ENCODE results near the gene CD81.
"Not testable (repeated sequence)": the region's sequence is repeated elsewhere in the genome, so short reads cannot be mapped to it uniquely, and the experiment has no call there.

DNA sequence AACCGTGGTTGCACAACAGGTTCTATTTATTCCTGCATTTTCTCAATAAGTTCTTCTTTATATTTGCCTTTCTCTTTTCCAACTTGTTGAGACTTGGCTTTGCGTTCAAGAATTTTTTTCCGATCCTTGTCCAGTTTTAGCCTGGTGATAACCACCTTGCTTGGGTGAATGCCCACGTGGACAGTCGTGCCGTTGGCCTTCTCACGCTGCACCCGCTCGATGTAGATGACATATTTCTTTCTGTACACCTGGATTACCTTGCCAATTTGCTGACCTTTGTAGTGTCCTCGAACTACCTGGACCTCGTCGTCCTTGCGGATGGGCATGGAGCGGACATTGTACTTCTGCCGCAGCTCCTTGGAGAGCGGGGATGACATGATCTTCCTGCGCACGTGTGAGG lies 41.8 kb upstream of the CD81 start:
- TF ChIP-seq EZH2 (IDR thresholded peaks at IDR 0.05; ENCODE audit: borderline replicate concordance, low read depth, low read length, poor library complexity, severe bottlenecking), result not testable (repeated sequence)
- TF ChIP-seq, protein P1, sequence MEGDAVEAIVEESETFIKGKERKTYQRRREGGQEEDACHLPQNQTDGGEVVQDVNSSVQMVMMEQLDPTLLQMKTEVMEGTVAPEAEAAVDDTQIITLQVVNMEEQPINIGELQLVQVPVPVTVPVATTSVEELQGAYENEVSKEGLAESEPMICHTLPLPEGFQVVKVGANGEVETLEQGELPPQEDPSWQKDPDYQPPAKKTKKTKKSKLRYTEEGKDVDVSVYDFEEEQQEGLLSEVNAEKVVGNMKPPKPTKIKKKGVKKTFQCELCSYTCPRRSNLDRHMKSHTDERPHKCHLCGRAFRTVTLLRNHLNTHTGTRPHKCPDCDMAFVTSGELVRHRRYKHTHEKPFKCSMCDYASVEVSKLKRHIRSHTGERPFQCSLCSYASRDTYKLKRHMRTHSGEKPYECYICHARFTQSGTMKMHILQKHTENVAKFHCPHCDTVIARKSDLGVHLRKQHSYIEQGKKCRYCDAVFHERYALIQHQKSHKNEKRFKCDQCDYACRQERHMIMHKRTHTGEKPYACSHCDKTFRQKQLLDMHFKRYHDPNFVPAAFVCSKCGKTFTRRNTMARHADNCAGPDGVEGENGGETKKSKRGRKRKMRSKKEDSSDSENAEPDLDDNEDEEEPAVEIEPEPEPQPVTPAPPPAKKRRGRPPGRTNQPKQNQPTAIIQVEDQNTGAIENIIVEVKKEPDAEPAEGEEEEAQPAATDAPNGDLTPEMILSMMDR (conservative IDR thresholded peaks at IDR 0.05; ENCODE audit: low read depth, low read length), result not testable (repeated sequence)

All from A673 (cell line).